Esophagus muscularis mucosa (tissue), 4 donors: ENCODE data around the gene OR6Q1. TPM values are rescaled to one million over a fixed set of nuclear protein-coding genes. Genes with fewer than 3 reads are reported as not detected.
A peak's percentile ranks its signal among the peaks of the same experiment; 100 is the strongest.
"Not testable (repeated sequence)": the region's sequence is repeated elsewhere in the genome, so short reads cannot be mapped to it uniquely, and the experiment has no call there.

Experiments
- DNase-seq: peaks from one replicate; pipeline ENCODE4 v3.0.0-alpha.2; 2017; ENCODE audit errors: extremely low spot score
- H3K27ac ChIP-seq, 4 donors: fragments of 200-600 bp; sonication (generic); replicated peaks in 1 of 4; 1 replicate in 3 of 4; 2 replicates in 1 of 4; pipeline ENCODE4 v1.5.1; 2016 to 2019; ENCODE audit warnings: mild to moderate bottlenecking in 1 of 4
- H3K27me3 ChIP-seq, 4 donors: fragments of 200-600 bp; sonication (generic); one replicate each; pipeline versions ENCODE4 v1.5.1 to v1.6.0; 2016 to 2019
- H3K36me3 ChIP-seq, 4 donors: fragments of 200-600 bp; sonication (generic); one replicate each; pipeline ENCODE4 v1.5.1; 2016 to 2019
- H3K4me1 ChIP-seq, 4 donors: fragments of 200-600 bp; sonication (generic); one replicate each; pipeline ENCODE4 v1.5.1; 2016 to 2019
- H3K4me3 ChIP-seq, 4 donors: fragments of 200-600 bp; sonication (generic); 1 replicate in 2 of 4; 2 replicates in 2 of 4; pipeline ENCODE4 v1.5.1; 2016 to 2019; ENCODE audit warnings: mild to moderate bottlenecking in 4 of 4, moderate library complexity in 1 of 4
- H3K9me3 ChIP-seq, 4 donors: fragments of 200-600 bp; sonication (generic); 1 replicate in 3 of 4; 2 replicates in 1 of 4; pipeline ENCODE4 v1.5.1; 2016 to 2019
- EP300 ChIP-seq: sonication (generic); formaldehyde crosslinking; IDR thresholded peaks from one replicate; pipeline ENCODE4 v1.6.1; 2017; ENCODE audit warnings: antibody characterized with exemption
- POLR2A ChIP-seq: fragments of 450-650 bp; IDR thresholded peaks from one replicate; pipeline ENCODE4 v1.6.1; 2017; ENCODE audit warnings: antibody characterized with exemption, moderate library complexity, mild to moderate bottlenecking, low read depth
- POLR2AphosphoS5 ChIP-seq, 2 donors: sonication (generic); formaldehyde crosslinking; IDR thresholded peaks; one replicate each; pipeline ENCODE4 v1.6.1; 2017; ENCODE audit warnings: antibody characterized with exemption in 2 of 2
- WGBS: methylation state at CpG from one replicate; pipeline ENCODE4 v1.1.5; 2018; 5-methylcytosine and 5-hydroxymethylcytosine counted together
- intact Hi-C: fragments of 100-400 bp; cut with DNase I; formaldehyde crosslinking; loops from one replicate; pipeline ENCODE4 v1.15.1; 2023
- total RNA-seq, 4 donors: library from RNA; depleted of rRNA; stranded (reverse); fragments of >200 nt; gene quantifications; one replicate each; pipeline versions ENCODE4 v1.1.0 to v1.2.1, GENCODE V29; 2016
- TF ChIP-seq, protein P1 (sequence below), 3 experiments: fragments of 200-600 bp in 2 of 3; fragments of 450-650 bp in 1 of 3; sonication (generic) in 2 of 3; IDR thresholded peaks; one replicate each; pipeline ENCODE4 v1.5.1; 2017 to 2019; ENCODE audit warnings: antibody characterized with exemption in 3 of 3, mild to moderate bottlenecking in 2 of 3, moderate library complexity in 1 of 3

OR6Q1 gene, protein sequence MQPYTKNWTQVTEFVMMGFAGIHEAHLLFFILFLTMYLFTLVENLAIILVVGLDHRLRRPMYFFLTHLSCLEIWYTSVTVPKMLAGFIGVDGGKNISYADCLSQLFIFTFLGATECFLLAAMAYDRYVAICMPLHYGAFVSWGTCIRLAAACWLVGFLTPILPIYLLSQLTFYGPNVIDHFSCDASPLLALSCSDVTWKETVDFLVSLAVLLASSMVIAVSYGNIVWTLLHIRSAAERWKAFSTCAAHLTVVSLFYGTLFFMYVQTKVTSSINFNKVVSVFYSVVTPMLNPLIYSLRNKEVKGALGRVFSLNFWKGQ
- not detected for total RNA-seq

DNA sequence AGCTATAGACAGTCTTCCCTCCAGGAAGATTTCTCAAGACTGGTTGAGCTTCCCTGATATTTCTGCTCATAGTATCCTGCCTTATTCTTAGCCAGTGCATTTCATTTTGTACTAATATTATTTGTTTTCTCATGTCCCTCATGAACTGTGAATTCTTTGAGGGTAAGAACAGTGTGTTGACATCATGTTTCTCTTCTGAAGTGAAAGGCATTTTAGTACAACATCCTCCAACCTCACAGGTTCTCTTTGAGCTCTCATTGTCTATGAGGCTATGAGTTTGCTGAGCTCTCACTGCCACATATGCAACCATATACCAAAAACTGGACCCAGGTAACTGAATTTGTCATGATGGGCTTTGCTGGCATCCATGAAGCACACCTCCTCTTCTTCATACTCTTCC is at the start of gene OR6Q1:
Gene OR6Q1 (plus strand): TSS at position 301 of the 400 bp plus-strand sequence. CDS start 0 bp downstream, at position 301.
- Histone ChIP-seq H3K9me3 (no peaks in the 10 kb centered on the region), H3K4me3 (no peak within 1 kb of the TSS), H3K4me1 (peaks cover 6 to 16% (median 12%) of the 10 kb centered on the region in 4 donors), H3K27me3 (no peaks in the 10 kb centered on the region), H3K36me3 (no peaks in the 10 kb centered on the region), H3K27ac (peak within 1 kb of the TSS in 1 of 4 donors; percentile 12)
- intact Hi-C loops, result no loop called here
- TF ChIP-seq EP300 (no peak), POLR2AphosphoS5 (IDR thresholded peaks at IDR 0.05) (no peak), POLR2A (no peak)
- TF ChIP-seq, protein P1, sequence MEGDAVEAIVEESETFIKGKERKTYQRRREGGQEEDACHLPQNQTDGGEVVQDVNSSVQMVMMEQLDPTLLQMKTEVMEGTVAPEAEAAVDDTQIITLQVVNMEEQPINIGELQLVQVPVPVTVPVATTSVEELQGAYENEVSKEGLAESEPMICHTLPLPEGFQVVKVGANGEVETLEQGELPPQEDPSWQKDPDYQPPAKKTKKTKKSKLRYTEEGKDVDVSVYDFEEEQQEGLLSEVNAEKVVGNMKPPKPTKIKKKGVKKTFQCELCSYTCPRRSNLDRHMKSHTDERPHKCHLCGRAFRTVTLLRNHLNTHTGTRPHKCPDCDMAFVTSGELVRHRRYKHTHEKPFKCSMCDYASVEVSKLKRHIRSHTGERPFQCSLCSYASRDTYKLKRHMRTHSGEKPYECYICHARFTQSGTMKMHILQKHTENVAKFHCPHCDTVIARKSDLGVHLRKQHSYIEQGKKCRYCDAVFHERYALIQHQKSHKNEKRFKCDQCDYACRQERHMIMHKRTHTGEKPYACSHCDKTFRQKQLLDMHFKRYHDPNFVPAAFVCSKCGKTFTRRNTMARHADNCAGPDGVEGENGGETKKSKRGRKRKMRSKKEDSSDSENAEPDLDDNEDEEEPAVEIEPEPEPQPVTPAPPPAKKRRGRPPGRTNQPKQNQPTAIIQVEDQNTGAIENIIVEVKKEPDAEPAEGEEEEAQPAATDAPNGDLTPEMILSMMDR (IDR thresholded peaks at IDR 0.05), result no peak
- DNase-seq, result no peak

GRCh38 chr11:57981536-57981935 is 49.2 kb upstream of the OR6Q1 start:
- Histone ChIP-seq H3K4me1 (no peaks in the 10 kb centered on the region), H3K27ac (no peak overlapping the region), H3K27me3 (no peaks in the 10 kb centered on the region), H3K36me3 (no peaks in the 10 kb centered on the region), H3K9me3 (no peaks in the 10 kb centered on the region), H3K4me3 (no peak overlapping the region)
- TF ChIP-seq POLR2A, result no peak
- no peak for TF ChIP-seq POLR2AphosphoS5 (IDR thresholded peaks at IDR 0.05)
- no peak for TF ChIP-seq EP300
- TF ChIP-seq, protein P1 (IDR thresholded peaks at IDR 0.05), result no peak
- intact Hi-C loops, result no loop called here
- DNase-seq, result no peak
- 81% methylated on average over 3 of the region's 3 CpGs for WGBS

DNA sequence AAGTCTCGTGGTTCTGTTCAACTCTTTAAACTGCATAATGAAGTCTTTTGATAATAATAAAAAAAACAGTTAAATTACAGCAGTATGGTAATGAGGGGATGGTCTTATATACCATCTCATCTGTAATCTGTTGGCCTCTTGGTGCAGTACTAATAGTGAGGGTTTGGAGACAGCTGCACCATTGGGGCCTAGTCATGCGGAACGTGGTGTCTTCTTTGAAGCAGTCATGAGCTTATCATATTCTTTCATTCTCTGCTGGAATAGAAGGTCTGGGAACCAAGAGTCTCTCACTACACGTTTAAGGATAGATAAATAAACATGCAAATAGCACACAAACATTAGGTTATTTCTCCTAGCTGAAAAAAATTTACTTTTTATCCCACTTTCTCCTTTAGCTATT is 48.0 kb upstream of the OR6Q1 start:
- intact Hi-C loops, result no loop called here

DNA sequence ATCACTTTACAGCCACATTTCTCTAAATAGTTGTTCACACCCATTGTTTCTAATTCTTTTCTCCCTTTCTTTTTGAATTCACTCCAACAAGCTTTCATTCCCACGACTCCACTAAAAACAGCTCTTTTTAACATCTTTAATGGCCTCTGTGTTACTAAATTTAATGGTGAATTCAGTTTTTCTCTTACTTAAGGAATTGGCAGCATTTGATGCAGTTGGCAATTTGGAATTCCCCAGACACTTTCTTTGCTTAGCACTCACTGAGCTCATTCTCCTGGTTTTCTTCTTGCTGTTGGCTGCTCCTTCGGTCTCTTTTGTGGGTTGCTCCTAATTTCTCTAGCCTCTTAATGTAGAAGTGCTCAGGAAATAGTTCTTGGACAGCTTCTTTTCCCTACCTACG is 47.6 kb upstream of the OR6Q1 start:
- intact Hi-C loops, result no loop called here
- no peaks in the 10 kb centered on the region for H3K36me3 ChIP-seq
- WGBS, result 74% methylated on average over 3 of the region's 3 CpGs
- no peak for DNase-seq
- no peak for TF ChIP-seq POLR2AphosphoS5 (IDR thresholded peaks at IDR 0.05)
- TF ChIP-seq EP300, result no peak
- TF ChIP-seq, protein P1 (IDR thresholded peaks at IDR 0.05), result no peak
- TF ChIP-seq POLR2A, result no peak
- no peak overlapping the region for H3K27ac ChIP-seq
- H3K27me3 ChIP-seq, result no peaks in the 10 kb centered on the region
- H3K9me3 ChIP-seq, result peaks cover 0 to 7% (median 0%) of the 10 kb centered on the region in 4 donors
- no peak overlapping the region for H3K4me3 ChIP-seq
- no peaks in the 10 kb centered on the region for H3K4me1 ChIP-seq

More for the DNA sequence above, 48.0 kb upstream of the OR6Q1 start:
- H3K9me3 ChIP-seq, result peaks cover 0 to 5% (median 0%) of the 10 kb centered on the region in 4 donors
- H3K27ac ChIP-seq, result no peak overlapping the region
- TF ChIP-seq POLR2AphosphoS5 (IDR thresholded peaks at IDR 0.05) (no peak), EP300 (no peak), POLR2A (no peak)
- TF ChIP-seq, protein P1 (IDR thresholded peaks at IDR 0.05), result no peak
- H3K27me3 ChIP-seq, result no peaks in the 10 kb centered on the region
- no peaks in the 10 kb centered on the region for H3K4me1 ChIP-seq
- no peak for DNase-seq
- WGBS, result 69% methylated on average over 4 of the region's 4 CpGs
- no peak overlapping the region for H3K4me3 ChIP-seq
- no peaks in the 10 kb centered on the region for H3K36me3 ChIP-seq

DNA sequence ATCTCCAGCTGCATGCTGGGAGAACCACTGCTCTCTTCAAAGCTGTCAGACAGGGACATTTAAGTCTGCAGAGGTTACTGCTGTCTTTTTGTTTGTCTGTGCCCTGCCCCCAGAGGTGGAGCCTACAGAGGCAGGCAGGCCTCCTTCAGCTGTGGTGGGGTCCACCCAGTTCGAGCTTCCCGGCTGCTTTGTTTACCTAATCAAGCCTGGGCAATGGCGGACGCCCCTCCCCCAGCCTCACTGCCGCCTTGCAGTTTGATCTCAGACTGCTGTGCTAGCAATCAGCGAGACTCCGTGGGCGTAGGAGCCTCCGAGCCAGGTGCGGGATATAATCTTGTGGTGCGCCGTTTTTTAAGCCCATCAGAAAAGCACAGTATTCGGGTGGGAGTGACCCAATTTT is 31.2 kb upstream of the OR6Q1 start:
- DNase-seq, H3K27me3 ChIP-seq, H3K4me3 ChIP-seq, H3K4me1 ChIP-seq, H3K27ac ChIP-seq, intact Hi-C loops, H3K9me3 ChIP-seq, H3K36me3 ChIP-seq: not testable (repeated sequence)
- 72% methylated on average over 5 of the region's 13 CpGs for WGBS

- H3K9me3 ChIP-seq, H3K27me3 ChIP-seq, DNase-seq, intact Hi-C loops, H3K27ac ChIP-seq, H3K36me3 ChIP-seq, H3K4me1 ChIP-seq, H3K4me3 ChIP-seq: not testable (repeated sequence)
- whole genome bisulfite sequencing, result 88% methylated on average over 10 of the region's 10 CpGs
Measured at GRCh38 chr11:58000021-58000420, 30.7 kb upstream of the OR6Q1 start.
